ENCODE data around the gene PIK3R4.

DNA sequence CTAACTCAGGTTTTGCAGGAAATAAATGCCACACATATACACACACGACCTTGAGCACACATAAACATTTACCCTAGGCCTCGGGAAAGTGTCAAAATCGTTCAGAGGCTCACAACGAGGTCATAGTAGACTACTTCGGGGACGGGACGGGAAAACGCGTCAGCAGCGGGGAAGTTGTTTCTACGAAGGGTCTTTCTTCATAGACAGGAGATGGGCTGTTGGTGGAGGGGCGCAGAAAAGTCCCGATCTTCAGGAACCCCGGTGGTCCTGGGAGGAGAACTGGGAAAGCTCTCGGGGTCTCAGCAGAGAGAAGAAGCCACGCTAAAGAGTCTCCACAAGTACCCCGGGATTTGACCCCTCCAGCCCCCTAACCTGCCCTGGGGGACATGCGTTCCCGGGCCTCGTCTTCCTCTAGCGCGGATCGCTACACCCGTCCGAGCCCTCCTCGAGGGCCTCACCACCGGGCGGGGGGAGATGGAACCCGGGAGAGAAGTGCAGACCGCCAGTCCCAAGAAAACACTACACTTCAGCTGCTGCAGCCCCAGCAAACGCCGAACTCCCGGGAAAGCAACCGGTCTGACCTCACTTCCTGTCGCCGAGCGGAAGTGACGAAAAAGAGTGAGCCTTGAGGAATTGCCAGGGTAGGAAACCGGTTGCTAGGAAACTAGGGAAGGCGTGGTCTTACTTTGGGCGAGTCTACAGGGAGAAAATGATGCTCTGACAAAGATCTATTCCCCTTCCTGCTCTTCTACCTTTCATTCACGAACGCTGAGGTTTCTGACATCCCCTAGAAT is at the start of gene PIK3R4:
- no peak for TF ChIP-seq CTCF (IDR thresholded peaks at IDR 0.05)
- no peak for TF ChIP-seq NRF1 (IDR thresholded peaks at IDR 0.05; ENCODE audit: low read depth, low read length)
